Superior temporal gyrus (tissue), 1 donor: ENCODE results near the gene SIGLEC5.

Experiments
- DNase-seq: peaks from one replicate; pipeline ENCODE4 v3.0.0-alpha.2; 2016; ENCODE audit errors: extremely low spot score

Gene SIGLEC5

DNA sequence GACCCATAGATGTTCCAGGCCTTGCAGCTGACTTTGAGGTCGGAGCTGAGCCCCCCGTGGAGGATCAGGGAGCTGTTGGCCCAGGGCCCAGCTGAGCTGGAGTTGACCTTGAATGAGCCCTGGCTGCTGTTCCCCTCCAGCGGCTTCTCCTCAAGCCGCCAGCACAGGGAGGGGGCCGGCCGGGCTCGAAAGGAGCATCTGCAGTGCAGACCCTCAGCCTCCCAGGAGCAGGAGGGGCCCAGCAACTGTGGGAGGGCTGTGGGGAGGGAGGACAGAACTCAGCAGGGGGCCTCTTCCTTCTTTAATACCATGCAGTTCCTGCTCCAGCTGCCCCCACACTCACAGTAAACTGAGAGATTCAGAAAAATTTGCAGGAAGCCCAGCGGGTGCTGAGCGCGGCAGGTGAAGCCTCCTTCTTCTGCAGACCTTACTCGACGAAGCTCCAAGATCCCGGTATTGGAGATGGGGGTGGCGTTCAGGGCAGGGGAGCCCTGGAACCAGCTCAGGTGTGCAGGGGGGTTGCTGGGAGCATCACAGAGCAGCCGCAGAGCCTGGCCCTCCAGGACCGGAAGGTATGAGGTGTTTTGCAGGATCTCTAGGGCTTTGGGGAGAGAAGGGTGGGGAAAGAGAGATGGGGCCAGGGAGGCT is 2.6 kb downstream of the SIGLEC5 start:
- no peak for DNase-seq

DNA sequence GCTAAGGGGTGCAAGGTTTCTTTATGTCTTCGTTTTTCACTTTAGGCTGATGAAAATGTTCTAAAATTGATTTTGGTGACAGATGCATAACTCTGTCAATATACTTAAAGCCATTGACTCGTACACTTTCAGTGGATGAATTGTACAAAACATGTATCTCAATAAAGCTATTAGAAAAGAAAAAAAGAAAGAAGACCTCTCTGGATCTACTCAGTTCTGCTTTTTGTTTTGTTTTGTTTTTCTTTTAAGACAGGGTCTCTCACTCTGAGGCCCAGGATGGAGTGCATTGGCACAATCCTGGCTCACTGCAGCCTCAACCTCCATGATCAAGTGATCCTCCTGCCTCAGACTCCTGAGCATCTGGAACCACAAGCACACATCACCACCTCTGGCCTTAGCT is 3.5 kb downstream of the SIGLEC5 start:
- no peak for DNase-seq

DNA sequence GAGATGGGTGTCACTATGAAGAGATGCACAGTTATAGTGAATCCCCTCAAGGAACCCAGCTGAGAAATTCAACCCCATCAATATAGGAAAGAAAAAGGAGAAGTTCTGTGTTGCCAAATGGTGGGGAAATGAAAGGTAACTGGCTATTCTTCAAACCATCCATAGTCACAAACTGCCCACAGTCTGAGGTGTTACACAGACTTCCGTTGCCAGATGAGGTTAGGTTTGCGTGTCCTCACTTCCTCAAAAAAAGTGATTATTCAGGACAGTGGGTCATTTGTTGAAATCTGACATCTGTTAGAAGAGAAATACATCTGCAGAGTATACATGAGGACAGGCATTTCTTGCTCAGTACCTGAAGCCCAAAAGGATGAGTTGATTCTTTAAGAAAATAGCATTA is 9.0 kb downstream of the SIGLEC5 start:
- no peak for DNase-seq

DNA sequence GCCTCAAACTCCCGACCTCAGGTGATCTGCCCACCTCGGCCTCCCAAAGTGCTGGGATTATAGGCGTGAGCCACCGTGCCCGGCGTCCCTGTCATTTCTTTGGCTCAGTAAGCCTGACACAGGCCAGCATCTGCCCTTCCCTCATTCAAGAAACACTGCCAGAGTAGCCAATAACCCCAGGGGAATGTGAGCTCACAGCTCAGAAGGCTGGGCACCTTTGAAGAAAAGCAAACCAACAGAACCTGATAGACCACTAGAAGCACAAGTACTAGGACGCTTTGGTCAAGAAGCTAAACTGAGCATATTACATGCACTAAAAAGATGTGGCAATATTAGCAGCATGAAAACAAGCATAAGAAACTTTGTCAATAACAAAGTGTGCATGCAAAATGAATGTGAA is 14.2 kb downstream of the SIGLEC5 start:
- DNase-seq, result no peak

DNA sequence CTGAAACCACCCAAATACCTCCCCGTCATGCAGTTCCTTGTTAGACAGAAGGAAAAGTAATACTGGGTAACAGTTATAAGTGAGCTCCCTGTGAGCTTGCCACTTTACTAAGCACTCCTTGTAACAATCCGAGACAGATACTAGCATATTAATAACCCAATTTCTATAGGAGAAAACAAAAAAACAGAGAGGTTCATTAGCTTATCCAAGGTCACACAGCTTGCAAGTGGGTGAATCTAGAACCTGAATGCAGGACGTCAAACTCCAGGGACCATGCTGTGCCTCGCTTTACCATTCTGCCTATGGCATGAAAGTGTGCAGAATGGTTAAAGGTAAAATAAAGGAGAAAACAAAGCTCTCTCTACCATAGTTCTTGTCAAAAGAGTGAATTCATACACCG is 15.4 kb downstream of the SIGLEC5 start:
- DNase-seq, result no peak

DNA sequence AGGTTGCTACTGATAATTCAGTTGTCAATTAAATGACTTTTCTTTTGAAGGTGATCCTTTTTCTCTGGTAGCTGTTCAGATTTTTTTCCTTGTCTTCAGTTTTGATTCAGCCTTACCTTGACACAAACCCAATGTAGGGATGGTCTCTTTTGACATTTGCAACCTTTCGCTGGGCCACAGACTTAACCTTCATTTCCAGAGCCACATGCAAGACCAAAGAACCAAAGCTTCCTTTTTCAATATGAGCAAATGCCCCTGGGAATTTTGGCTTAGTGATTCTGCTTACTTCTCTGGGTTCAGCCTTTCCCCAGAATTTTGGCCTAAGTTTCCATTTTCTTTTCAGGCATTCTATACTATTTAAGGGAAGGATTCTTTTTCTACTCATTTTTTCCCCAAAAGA is 19.6 kb downstream of the SIGLEC5 start:
- no peak for DNase-seq

DNA sequence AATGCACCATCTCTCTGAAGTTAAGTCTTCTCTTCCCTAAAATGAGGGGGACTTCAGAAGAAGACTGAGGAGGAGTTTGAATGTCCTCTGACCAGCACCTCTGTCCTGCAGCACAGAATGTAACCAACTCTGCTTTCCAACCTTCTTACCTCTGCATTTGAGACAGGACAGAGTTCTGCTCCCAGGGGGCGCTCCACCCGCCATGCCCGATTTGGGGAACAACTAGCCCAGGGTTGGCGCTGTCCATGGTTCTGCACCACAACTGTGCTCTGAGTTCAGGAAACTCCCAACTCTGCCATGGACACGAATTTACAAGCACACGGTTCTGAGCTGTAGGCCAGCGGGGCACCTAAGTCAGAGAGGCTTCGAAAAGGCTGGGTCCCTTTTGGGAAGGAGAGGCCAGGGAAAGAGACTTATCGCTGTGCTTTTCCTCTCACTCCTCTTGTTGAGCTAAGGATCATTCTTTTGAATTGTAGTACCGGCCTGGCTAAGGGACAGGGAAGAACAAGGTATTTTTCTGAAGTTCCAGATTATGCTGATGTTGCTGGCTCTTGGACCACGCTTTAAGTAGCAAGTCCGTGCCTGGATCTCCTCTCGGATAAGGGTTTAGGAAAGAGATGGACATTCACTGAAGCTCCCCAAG is 22.2 kb downstream of the SIGLEC5 start:
- peak; percentile 44 for DNase-seq

DNA sequence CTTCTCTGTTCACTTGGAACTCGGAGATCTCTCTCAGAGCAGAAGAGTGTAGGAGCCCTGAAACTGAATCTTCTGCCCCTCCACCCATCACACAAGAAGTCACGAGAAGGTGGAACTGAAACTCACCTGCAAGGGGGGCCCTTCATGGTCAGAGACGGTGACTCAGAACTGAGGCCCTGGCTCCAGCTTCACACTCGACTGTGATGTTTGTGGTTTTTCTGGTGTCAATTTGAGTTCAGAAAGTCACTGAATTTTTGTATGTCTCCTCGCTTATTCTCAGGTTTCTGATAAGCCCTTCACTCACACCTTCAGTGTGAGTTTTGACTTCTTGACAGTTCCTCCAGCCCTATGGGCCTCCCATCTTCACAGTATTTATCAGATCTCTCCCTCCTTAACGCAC is 23.1 kb downstream of the SIGLEC5 start:
- no peak for DNase-seq

DNA sequence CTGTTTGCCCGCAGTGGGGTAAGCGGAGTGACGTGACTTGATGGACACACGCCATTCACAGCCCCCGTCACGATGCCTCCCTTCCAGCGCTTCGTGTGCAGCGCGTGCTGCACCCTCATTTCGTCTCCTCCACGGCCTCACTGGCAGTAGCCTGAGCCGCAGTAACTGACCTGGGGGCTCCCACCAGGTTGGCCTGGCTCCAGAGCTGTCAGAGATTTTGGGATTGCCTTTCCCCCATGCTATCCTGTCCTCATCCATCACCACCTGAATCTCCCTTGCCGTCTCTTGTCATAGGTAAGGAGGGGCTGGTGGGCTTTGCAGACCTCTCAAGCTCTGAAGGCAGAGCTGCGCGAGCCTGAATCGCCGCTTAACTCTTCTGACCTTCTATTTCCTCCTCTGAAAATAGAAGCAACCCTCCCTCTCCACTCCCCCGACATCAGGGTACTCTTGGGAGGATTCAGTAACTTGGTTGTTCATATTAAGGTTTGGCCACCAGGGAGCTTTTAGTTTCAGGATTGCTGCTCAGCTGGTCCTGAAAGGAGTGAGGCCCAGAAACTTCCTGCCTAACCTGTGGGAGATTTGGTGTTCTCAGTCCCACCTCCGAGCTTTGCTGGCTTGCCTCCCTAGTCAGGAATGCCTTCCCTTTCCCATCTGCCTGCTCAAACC is 27.9 kb downstream of the SIGLEC5 start:
- DNase-seq, result no peak

DNA sequence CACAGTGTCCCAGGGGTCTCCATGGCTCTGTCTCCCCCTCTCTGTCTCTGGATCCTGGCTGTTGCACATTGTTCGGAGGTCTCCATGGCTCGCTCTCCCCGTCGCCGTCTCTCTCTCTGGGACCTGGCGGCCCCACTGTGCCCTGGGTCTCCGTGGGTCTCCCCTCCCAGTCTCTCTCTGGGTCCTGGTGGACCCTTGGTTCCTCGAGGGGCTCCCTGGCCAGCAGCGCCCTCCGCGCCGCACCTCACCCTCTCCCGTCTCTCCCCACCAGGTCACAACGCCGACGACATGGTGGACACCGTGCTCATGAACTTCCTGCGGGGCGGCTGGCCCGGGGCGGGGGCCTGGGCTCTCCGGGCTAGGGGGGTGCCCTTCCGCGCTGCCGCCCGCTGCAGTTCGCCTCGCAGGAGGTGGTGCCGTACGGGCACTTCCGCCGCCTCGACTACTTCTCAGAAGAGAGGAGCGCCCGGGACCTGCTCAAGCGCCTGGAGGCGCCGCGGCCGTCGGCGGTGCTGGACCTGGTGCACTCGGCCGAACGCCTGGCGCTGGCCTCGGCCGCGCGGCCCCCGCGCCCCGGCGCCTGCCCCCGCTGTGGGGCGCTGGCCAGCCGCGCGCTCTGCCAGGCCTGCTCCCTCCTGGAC is 29.1 kb downstream of the SIGLEC5 start:
- no peak for DNase-seq

DNA sequence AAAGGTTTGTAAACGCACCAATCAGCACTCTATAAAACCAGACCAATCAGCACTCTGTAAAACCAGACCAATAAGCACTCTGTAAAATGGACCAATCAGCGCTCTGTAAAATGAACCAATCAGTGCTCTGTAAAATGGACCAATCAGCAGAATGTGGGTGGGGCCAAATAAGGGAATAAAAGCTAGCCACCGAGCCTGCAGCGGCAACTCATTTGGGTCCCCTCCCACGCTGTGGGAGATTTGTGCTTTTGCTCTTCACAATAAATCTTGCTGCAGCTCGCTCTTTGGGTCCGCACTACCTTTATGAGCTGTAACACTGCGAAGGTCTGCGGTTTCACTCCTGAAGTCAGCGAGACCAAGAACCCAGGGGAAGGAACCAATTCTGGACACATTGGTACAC is 31.1 kb downstream of the SIGLEC5 start:
- no peak for DNase-seq

DNA sequence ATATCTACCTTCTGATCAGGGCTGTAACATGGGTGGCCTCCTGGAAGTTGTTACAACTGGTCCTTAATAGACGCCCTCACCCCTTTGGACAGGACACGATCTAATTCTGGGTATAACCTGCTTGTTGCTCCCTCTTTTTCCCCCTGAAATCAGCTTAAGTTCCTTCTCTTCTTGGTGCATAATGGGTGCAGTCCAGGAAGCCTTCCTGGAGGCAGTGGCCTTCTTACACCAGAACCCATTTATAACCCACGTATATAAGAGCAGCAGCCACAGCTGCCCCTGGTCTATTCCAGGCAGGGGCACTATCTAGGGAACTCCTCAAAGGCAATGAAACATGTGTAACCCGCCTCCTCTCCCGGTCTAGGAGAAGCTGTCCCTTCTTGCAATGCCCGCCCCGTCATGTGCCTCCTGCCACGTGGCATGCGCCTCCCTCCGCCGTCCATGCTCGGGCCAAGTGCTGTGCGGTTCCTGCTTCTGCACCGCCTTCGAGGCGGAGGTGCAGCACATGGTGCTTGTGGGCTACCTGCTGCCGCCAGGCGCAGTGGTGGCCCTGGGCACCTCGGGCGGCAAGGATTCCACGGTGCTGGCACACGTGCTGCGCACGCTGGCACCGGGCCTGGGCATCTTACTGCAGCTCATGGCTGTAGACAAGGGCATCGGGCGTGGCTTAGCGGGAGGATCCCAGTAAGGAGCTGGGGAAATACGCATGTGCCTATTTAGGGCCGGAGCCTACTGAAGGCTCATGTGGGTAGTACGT is 31.9 kb downstream of the SIGLEC5 start:
- DNase-seq, result no peak

DNA sequence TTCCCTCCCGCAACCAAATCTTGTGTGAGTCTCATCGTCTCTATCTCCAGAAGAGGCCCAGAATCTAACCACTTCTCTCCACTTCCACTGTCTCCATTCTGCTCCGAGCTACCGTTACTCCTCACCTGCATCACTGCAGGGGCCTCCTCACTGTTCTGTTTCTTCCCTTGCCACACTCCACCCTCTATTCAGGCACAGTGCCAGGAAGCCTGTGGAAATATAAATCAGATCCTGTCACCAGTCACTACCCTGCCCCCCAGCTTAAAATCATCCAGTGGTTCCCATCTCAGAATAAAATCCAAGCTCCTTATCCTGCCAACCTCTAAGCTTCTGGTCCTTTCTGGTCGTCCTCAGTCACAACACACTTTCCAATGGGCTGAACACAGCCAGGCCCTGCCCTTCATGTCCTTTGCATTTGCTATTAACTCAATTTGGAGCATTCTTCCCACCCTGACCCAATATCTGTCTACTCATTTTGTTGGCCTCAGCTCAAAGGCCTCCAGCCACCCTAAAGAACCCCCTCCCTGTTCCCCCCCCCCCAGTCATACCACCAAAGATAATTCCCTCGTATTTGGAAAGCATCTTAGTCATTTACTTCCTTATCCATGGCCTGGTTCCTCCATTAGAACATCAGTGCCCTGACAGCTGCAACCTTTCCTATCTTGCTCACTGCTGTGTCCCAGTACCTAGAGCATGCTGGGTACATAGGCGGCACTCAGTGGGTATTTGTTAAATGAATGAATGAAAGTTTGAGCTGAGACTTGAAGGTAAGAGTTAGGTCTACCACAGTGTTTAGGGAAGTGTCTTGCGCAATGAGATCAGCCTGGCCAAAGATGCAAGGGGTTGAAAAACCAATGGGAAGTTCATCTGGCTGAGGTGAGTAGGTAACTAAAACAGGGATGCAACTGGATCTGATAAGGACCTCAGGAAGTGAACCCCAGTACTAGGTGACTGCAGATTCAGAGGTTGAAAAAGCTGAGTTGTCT is 34.7 kb downstream of the SIGLEC5 start:
- no peak for DNase-seq

DNA sequence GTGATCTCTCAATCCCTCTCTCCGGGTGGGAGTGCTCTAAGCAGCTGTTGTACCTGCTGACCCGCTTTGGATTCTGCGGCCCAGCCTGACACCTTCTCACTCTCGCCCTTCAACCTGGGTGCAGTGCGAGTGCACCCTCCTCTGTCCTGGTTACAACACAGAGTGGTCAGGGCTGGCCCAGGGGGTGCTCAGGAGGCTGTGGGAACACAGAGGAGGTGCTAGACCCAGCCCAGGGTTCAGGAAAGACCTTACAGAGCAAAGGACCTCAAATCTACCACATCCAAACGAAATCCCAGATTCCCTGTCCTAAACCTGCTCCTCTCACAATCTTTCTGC is 35.5 kb downstream of the SIGLEC5 start:
- DNase-seq, result no peak

DNA sequence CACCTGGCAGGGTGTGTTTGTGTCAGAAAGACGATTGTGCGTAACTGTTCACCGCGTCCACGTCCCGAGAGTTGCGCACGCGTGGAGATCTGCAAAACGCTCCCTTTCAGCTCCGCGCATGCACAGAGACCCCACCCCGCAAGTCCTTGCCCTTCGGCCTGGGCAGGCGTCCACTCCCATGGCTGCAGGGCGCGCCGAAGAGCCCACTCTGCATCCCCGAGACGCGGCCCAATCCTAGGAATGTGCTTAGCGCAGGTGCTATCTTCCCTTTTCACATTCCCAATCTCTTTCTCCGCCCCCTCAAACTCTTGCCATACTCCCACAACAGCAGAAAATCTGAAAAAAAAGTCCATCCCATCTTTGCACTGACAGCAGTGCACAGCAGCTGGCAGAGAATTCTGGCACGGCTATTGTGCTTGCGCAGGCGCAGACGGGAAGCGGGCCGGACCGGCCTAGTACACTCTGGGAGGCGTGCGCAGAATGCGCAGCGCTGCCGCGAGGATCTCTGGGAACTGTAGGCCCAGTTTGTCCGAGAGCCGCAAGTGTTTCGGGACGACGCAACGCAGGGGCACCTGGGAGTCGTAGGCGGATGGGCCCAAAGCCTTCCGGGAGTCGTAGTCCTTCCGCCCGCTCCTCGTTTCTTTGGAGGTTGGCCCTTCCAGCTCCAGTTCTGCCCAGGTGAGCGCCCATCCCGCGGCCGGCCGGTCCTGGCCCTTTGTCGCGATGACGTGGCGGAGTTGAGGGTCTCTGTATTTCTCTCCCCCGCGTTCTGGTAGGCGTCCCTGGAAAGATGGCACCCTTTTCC is 36.0 kb downstream of the SIGLEC5 start:
- peak; percentile 100 for DNase-seq

DNA sequence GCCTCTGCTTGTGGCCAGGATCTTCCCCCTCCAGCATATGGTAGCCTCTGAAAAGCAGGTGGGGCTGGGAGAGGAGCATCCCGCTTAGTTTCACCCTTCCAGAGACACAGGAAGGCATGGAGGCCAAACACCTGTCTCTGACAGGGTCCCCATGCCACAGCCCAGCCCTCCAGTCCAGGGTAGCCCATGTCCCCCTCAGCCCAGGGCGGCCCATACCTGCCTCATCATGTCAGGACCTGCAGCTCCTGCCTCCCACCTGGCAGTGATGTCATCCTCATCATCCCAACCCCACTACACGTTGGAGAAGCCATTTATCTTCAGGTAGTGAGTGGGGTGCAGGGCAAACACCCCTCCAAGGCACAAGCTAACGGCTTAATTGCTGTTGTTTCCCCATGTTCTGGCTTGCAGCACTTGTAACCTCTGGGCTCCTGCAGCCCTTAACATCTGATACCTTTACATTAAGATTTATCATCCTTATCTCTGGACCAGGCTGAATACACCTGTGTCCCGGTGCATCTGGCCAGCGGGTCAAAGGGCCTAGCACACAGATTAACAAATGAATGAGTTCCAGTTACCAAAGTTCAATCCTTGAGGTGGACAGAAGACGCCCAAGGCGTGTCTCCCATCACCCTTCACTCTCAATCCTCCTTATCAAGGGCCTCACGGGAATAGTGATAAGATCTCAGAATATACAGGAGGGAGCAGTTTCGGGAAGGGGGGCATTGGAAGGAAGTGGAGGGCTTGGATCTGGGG is 36.9 kb downstream of the SIGLEC5 start:
- peak; percentile 16 for DNase-seq

DNA sequence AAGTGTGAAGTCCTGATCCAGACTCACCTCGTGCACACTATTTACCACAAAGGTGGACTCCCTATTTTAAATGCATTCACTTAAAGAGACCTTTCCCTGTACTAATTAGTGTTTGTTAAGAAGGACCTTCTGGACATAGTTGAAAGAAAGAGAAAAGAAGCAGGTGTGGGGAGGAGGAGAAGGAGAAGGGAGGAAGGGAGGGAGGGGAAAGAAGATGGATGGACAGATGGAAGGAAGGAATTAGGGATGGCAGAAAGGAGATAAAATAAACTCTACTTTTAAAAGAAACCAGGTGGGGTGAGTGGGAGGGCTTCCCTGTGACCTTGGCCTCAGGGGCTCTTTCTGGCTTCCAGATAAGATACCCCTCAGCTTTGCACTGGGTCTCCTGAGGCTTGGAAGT is 37.7 kb downstream of the SIGLEC5 start:
- DNase-seq, result no peak

DNA sequence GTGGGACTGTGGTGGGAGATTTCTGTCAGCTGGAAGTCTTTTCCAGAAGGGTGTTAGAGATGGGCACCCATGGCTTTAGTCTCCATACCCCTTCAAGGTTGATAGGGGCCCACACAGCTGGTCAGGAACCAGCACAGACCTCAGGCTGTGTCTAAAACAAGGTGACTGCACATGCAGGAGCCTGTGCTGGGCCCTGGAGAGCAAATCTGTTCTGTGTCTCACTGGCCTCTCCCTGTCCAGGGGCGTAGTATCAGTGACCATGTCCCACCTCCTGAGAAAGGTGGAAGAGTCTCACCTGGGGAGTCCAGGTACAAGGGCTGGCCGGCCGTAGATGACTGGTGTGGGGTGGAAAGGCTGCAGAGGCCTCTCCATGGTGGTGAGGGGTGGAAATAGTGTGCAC is 39.8 kb downstream of the SIGLEC5 start:
- DNase-seq, result no peak

DNA sequence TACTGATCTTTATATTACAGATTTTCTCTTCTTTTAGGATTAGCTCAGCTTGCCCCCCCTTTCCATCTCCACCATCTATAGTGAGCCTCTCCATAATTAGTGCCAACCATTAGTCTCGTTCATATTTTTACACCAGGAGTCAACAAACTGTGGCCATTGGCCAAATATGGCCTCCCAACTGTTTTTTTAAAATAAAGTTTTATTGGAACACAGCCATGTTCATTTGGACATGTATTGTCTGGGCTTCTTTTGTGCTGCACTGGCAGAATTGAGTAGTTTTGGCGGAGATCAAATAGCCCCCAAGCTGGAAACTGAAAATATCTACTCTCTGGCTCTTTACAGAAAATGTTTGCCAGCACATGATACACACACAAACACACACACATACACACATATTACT is 40.7 kb downstream of the SIGLEC5 start:
- DNase-seq, result no peak
